ENCODE results near the gene GJA4. TPM values are rescaled to one million over a fixed set of nuclear protein-coding genes. Genes with fewer than 3 reads are reported as not detected.

Gene GJA4
- polyA plus RNA-seq, 1 donor from 2014 or later = not detected

DNA sequence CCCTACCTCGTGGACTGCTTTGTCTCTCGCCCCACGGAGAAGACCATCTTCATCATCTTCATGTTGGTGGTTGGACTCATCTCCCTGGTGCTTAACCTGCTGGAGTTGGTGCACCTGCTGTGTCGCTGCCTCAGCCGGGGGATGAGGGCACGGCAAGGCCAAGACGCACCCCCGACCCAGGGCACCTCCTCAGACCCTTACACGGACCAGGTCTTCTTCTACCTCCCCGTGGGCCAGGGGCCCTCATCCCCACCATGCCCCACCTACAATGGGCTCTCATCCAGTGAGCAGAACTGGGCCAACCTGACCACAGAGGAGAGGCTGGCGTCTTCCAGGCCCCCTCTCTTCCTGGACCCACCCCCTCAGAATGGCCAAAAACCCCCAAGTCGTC is 2.0 kb downstream of the GJA4 start:
- H3K27ac ChIP-seq (ENCODE audit: low read length) = no peak overlapping the region
- H3K9me2 ChIP-seq (ENCODE audit: insufficient read depth, low read length) = no peaks in the 10 kb centered on the region
- H3K9me3 ChIP-seq (ENCODE audit: low read length) = no peaks in the 10 kb centered on the region
- no peak overlapping the region for H3K4me3 ChIP-seq (ENCODE audit: low read length)
- H3K4me2 ChIP-seq (ENCODE audit: low read length) = no peak overlapping the region
- H3K36me3 ChIP-seq (ENCODE audit: insufficient read depth, low read length) = no peaks in the 10 kb centered on the region
- no peak for TF ChIP-seq SMC3 (conservative IDR thresholded peaks at IDR 0.05; ENCODE audit: poor library complexity)
- TF ChIP-seq, protein P1, sequence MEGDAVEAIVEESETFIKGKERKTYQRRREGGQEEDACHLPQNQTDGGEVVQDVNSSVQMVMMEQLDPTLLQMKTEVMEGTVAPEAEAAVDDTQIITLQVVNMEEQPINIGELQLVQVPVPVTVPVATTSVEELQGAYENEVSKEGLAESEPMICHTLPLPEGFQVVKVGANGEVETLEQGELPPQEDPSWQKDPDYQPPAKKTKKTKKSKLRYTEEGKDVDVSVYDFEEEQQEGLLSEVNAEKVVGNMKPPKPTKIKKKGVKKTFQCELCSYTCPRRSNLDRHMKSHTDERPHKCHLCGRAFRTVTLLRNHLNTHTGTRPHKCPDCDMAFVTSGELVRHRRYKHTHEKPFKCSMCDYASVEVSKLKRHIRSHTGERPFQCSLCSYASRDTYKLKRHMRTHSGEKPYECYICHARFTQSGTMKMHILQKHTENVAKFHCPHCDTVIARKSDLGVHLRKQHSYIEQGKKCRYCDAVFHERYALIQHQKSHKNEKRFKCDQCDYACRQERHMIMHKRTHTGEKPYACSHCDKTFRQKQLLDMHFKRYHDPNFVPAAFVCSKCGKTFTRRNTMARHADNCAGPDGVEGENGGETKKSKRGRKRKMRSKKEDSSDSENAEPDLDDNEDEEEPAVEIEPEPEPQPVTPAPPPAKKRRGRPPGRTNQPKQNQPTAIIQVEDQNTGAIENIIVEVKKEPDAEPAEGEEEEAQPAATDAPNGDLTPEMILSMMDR (IDR thresholded peaks at IDR 0.05; ENCODE audit: poor library complexity, severe bottlenecking) = no peak
- no peak for TF ChIP-seq EZH2 (IDR thresholded peaks at IDR 0.05; ENCODE audit: borderline replicate concordance, insufficient read depth, low read length, poor library complexity, severe bottlenecking)
- no peak for TF ChIP-seq EP300 (conservative IDR thresholded peaks at IDR 0.05; ENCODE audit: poor library complexity, severe bottlenecking)
- no peak for TF ChIP-seq POLR2AphosphoS5 (IDR thresholded peaks at IDR 0.05)
- TF ChIP-seq MXI1 (conservative IDR thresholded peaks at IDR 0.05; ENCODE audit: poor library complexity, severe bottlenecking) = no peak
- TF ChIP-seq RAD21 (conservative IDR thresholded peaks at IDR 0.05) = no peak
- TF ChIP-seq, protein P2, sequence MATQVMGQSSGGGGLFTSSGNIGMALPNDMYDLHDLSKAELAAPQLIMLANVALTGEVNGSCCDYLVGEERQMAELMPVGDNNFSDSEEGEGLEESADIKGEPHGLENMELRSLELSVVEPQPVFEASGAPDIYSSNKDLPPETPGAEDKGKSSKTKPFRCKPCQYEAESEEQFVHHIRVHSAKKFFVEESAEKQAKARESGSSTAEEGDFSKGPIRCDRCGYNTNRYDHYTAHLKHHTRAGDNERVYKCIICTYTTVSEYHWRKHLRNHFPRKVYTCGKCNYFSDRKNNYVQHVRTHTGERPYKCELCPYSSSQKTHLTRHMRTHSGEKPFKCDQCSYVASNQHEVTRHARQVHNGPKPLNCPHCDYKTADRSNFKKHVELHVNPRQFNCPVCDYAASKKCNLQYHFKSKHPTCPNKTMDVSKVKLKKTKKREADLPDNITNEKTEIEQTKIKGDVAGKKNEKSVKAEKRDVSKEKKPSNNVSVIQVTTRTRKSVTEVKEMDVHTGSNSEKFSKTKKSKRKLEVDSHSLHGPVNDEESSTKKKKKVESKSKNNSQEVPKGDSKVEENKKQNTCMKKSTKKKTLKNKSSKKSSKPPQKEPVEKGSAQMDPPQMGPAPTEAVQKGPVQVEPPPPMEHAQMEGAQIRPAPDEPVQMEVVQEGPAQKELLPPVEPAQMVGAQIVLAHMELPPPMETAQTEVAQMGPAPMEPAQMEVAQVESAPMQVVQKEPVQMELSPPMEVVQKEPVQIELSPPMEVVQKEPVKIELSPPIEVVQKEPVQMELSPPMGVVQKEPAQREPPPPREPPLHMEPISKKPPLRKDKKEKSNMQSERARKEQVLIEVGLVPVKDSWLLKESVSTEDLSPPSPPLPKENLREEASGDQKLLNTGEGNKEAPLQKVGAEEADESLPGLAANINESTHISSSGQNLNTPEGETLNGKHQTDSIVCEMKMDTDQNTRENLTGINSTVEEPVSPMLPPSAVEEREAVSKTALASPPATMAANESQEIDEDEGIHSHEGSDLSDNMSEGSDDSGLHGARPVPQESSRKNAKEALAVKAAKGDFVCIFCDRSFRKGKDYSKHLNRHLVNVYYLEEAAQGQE (IDR thresholded peaks at IDR 0.05; ENCODE audit: borderline replicate concordance) = no peak
- TF ChIP-seq TAF1 (IDR thresholded peaks at IDR 0.05; ENCODE audit: low read depth) = no peak
- H3K79me2 ChIP-seq (replicated peaks; ENCODE audit: insufficient read depth, low read length) = no peaks in the 10 kb centered on the region
- H3K27me3 ChIP-seq (ENCODE audit: insufficient read depth, low read depth, low read length) = peaks cover 5% of the 10 kb centered on the region
- H2AFZ ChIP-seq (ENCODE audit: low read depth, low read length) = no peak overlapping the region
- no peaks in the 10 kb centered on the region for H3F3A ChIP-seq (ENCODE audit: insufficient read depth, low read length, poor library complexity, severe bottlenecking)
- H4K20me1 ChIP-seq (ENCODE audit: insufficient read depth) = no peaks in the 10 kb centered on the region
- H3K9ac ChIP-seq (ENCODE audit: low read length) = no peak overlapping the region

GRCh38 chr1:34795916-34796315 is 3.1 kb downstream of the GJA4 start:
- no peak overlapping the region for H3K4me2 ChIP-seq (ENCODE audit: low read length)
- TF ChIP-seq RAD21 (conservative IDR thresholded peaks at IDR 0.05) (no peak), EP300 (conservative IDR thresholded peaks at IDR 0.05; ENCODE audit: poor library complexity, severe bottlenecking) (no peak), EZH2 (IDR thresholded peaks at IDR 0.05; ENCODE audit: borderline replicate concordance, insufficient read depth, low read length, poor library complexity, severe bottlenecking) (no peak), SMC3 (conservative IDR thresholded peaks at IDR 0.05; ENCODE audit: poor library complexity) (no peak), TAF1 (IDR thresholded peaks at IDR 0.05; ENCODE audit: low read depth) (no peak), POLR2AphosphoS5 (IDR thresholded peaks at IDR 0.05) (no peak), MXI1 (conservative IDR thresholded peaks at IDR 0.05; ENCODE audit: poor library complexity, severe bottlenecking) (no peak)
- TF ChIP-seq, protein P2 (IDR thresholded peaks at IDR 0.05; ENCODE audit: borderline replicate concordance) = no peak
- TF ChIP-seq, protein P1 (IDR thresholded peaks at IDR 0.05; ENCODE audit: poor library complexity, severe bottlenecking) = no peak
- no peaks in the 10 kb centered on the region for H3K79me2 ChIP-seq (replicated peaks; ENCODE audit: insufficient read depth, low read length)
- H3K9ac ChIP-seq (ENCODE audit: low read length) = no peak overlapping the region
- H3K9me3 ChIP-seq (ENCODE audit: low read length) = no peaks in the 10 kb centered on the region
- H3K27me3 ChIP-seq (ENCODE audit: insufficient read depth, low read depth, low read length) = peaks cover 5% of the 10 kb centered on the region
- no peaks in the 10 kb centered on the region for H4K20me1 ChIP-seq (ENCODE audit: insufficient read depth)
- H3F3A ChIP-seq (ENCODE audit: insufficient read depth, low read length, poor library complexity, severe bottlenecking) = no peaks in the 10 kb centered on the region
- no peak overlapping the region for H3K4me3 ChIP-seq (ENCODE audit: low read length)
- no peaks in the 10 kb centered on the region for H3K9me2 ChIP-seq (ENCODE audit: insufficient read depth, low read length)
- no peaks in the 10 kb centered on the region for H3K36me3 ChIP-seq (ENCODE audit: insufficient read depth, low read length)
- no peak overlapping the region for H3K27ac ChIP-seq (ENCODE audit: low read length)
- no peak overlapping the region for H2AFZ ChIP-seq (ENCODE audit: low read depth, low read length)

All from neural cell (in vitro differentiated cells).